Trophoblast cell (in vitro differentiated cells and primary cell): ENCODE results near the gene UBE2QL1.

Experiments used
- DNase-seq, 2 donors: peaks; one replicate each; pipeline ENCODE4 v3.0.0-alpha.2; 2016
- H2AFZ ChIP-seq: 2 replicates; pipeline ENCODE4 v1.6.1; 2013; ENCODE audit warnings: low read length, moderate library complexity, mild to moderate bottlenecking; ENCODE audit not compliant: insufficient read depth, poor library complexity
- H2AK5ac ChIP-seq: 2 replicates; pipeline ENCODE4 v1.6.1; 2013; ENCODE audit warnings: mild to moderate bottlenecking, low read length
- H2BK120ac ChIP-seq: 2 replicates; pipeline ENCODE4 v1.6.1; 2013; ENCODE audit warnings: low read length, mild to moderate bottlenecking, moderate library complexity; ENCODE audit not compliant: insufficient read depth, poor library complexity
- H2BK12ac ChIP-seq: 2 replicates; pipeline ENCODE4 v1.6.1; 2013; ENCODE audit warnings: mild to moderate bottlenecking, low read length, moderate library complexity
- H2BK5ac ChIP-seq: 2 replicates; pipeline ENCODE4 v1.6.1; 2013; ENCODE audit warnings: low read length, low read depth, moderate library complexity, mild to moderate bottlenecking; ENCODE audit not compliant: poor library complexity
- H3K14ac ChIP-seq: 2 replicates; pipeline ENCODE4 v1.6.1; 2013; ENCODE audit warnings: mild to moderate bottlenecking, low read length
- H3K18ac ChIP-seq: 2 replicates; pipeline ENCODE4 v1.6.1; 2013; ENCODE audit warnings: mild to moderate bottlenecking, low read length
- H3K23ac ChIP-seq: 2 replicates; pipeline ENCODE4 v1.6.1; 2013; ENCODE audit warnings: low read length
- H3K27ac ChIP-seq: 2 replicates; pipeline ENCODE4 v1.5.1; 2013; ENCODE audit warnings: low read depth, mild to moderate bottlenecking, inconsistent platforms, low read length, moderate library complexity
- H3K27me3 ChIP-seq: 2 replicates; pipeline ENCODE4 v1.6.1; 2013; ENCODE audit warnings: inconsistent platforms, mild to moderate bottlenecking, low read length, moderate library complexity; ENCODE audit not compliant: insufficient read depth
- H3K36me3 ChIP-seq, 2 experiments: 1 replicate in 1 of 2; 2 replicates in 1 of 2; pipeline ENCODE4 v1.6.1; 2013; ENCODE audit warnings: low read length in 2 of 2, mild to moderate bottlenecking in 2 of 2, moderate library complexity in 1 of 2; ENCODE audit not compliant: insufficient read depth in 2 of 2, control insufficient read depth in 1 of 2
- H3K4ac ChIP-seq: 2 replicates; pipeline ENCODE4 v1.6.1; 2013; ENCODE audit warnings: low read depth, mild to moderate bottlenecking, low read length, moderate library complexity
- H3K4me1 ChIP-seq, 2 experiments: 1 replicate in 1 of 2; 2 replicates in 1 of 2; pipeline ENCODE4 v1.6.1; 2013; ENCODE audit warnings: low read length in 2 of 2, mild to moderate bottlenecking in 2 of 2, moderate library complexity in 1 of 2; ENCODE audit not compliant: insufficient read depth in 2 of 2, control insufficient read depth in 1 of 2
- H3K4me2 ChIP-seq: 2 replicates; pipeline ENCODE4 v1.6.1; 2013; ENCODE audit warnings: inconsistent platforms, mild to moderate bottlenecking, low read length, moderate library complexity
- H3K4me3 ChIP-seq: 2 replicates; pipeline ENCODE4 v1.5.1; 2013; ENCODE audit warnings: mild to moderate bottlenecking, low read depth, low read length, inconsistent platforms
- H3K79me1 ChIP-seq: one replicate; pipeline ENCODE4 v1.6.1; 2013; ENCODE audit warnings: low read length
- H3K79me2 ChIP-seq: 2 replicates; pipeline ENCODE4 v1.6.1; 2013; ENCODE audit warnings: low read length, mild to moderate bottlenecking; ENCODE audit not compliant: control insufficient read depth, insufficient read depth, poor library complexity
- H3K9ac ChIP-seq: 2 replicates; pipeline ENCODE4 v1.6.1; 2013; ENCODE audit warnings: mild to moderate bottlenecking, low read length
- H3K9me3 ChIP-seq: 2 replicates; pipeline ENCODE4 v1.6.1; 2013; ENCODE audit warnings: low read depth, mild to moderate bottlenecking, control low read depth, inconsistent platforms, low read length; ENCODE audit not compliant: insufficient read depth
- H4K12ac ChIP-seq: 2 replicates; pipeline ENCODE4 v1.6.1; 2013; ENCODE audit warnings: low read depth, mild to moderate bottlenecking, low read length, moderate library complexity
- H4K8ac ChIP-seq: 2 replicates; pipeline ENCODE4 v1.6.1; 2013; ENCODE audit warnings: low read depth, mild to moderate bottlenecking, low read length, moderate library complexity
- H4K91ac ChIP-seq: one replicate; pipeline ENCODE4 v1.6.1; 2013; ENCODE audit warnings: low read depth, mild to moderate bottlenecking, low read length, moderate library complexity
- WGBS: extraction: QIAGEN DNeasy Blood & Tissue Kit; methylation state at CpG from one replicate; pipeline ENCODE4 v1.1.7; 2013; ENCODE audit warnings: missing lambda C conversion rate; ENCODE audit not compliant: insufficient read length, insufficient coverage; ENCODE audit errors: extremely low coverage; 5-methylcytosine and 5-hydroxymethylcytosine counted together

The UBE2QL1 gene

GRCh38 chr5:6461793-6462650 lies 13.4 kb downstream of the UBE2QL1 start:
- Histone ChIP-seq H2BK12ac (no peak overlapping the region), H2AK5ac (no peak overlapping the region), H2BK5ac (no peak overlapping the region), H3K23ac (no peak overlapping the region), H3K18ac (no peak overlapping the region), H4K8ac (no peak overlapping the region), H3K4me1 (no peaks in the 10 kb centered on the region), H2AFZ (no peak overlapping the region), H4K91ac (no peak overlapping the region), H3K4me3 (no peak overlapping the region), H3K4me2 (no peak overlapping the region), H3K27ac (no peak overlapping the region), H3K36me3 (no peaks in the 10 kb centered on the region), H3K9me3 (no peaks in the 10 kb centered on the region), H3K4ac (no peak overlapping the region), H3K14ac (no peak overlapping the region), H4K12ac (no peak overlapping the region), H3K27me3 (no peaks in the 10 kb centered on the region), H3K79me2 (no peaks in the 10 kb centered on the region), H2BK120ac (no peak overlapping the region), H3K9ac (no peak overlapping the region), H3K79me1 (no peaks in the 10 kb centered on the region)
- WGBS, result no CpG with 5 or more reads among the region's 17 CpGs
- DNase-seq, result no peak

GRCh38 chr5:6462671-6463070 lies 14.0 kb downstream of the UBE2QL1 start:
- no peak for DNase-seq
- Histone ChIP-seq H2AK5ac (no peak overlapping the region), H3K4me2 (no peak overlapping the region), H4K91ac (no peak overlapping the region), H2BK12ac (no peak overlapping the region), H3K27me3 (no peaks in the 10 kb centered on the region), H2AFZ (no peak overlapping the region), H4K8ac (no peak overlapping the region), H3K9me3 (no peaks in the 10 kb centered on the region), H2BK120ac (no peak overlapping the region), H2BK5ac (no peak overlapping the region), H3K79me2 (no peaks in the 10 kb centered on the region), H3K18ac (no peak overlapping the region), H3K9ac (no peak overlapping the region), H3K36me3 (no peaks in the 10 kb centered on the region), H3K4me1 (no peaks in the 10 kb centered on the region), H3K23ac (no peak overlapping the region), H3K4me3 (no peak overlapping the region), H3K14ac (no peak overlapping the region), H4K12ac (no peak overlapping the region), H3K4ac (no peak overlapping the region), H3K27ac (no peak overlapping the region), H3K79me1 (no peaks in the 10 kb centered on the region)
- no CpG with 5 or more reads among the region's 7 CpGs for WGBS

- Histone ChIP-seq H3K4me3 (no peak overlapping the region), H2AK5ac (no peak overlapping the region), H3K14ac (no peak overlapping the region), H3K79me2 (no peaks in the 10 kb centered on the region), H2BK12ac (no peak overlapping the region), H3K9me3 (no peaks in the 10 kb centered on the region), H3K36me3 (no peaks in the 10 kb centered on the region), H3K23ac (no peak overlapping the region), H3K27ac (no peak overlapping the region), H2BK120ac (no peak overlapping the region), H2AFZ (no peak overlapping the region), H3K18ac (no peak overlapping the region), H3K9ac (no peak overlapping the region), H3K79me1 (no peaks in the 10 kb centered on the region), H3K27me3 (no peaks in the 10 kb centered on the region), H4K8ac (no peak overlapping the region), H3K4ac (no peak overlapping the region), H4K91ac (no peak overlapping the region), H3K4me2 (no peak overlapping the region), H3K4me1 (no peaks in the 10 kb centered on the region), H2BK5ac (no peak overlapping the region), H4K12ac (no peak overlapping the region)
- no peak for DNase-seq
- no CpG with 5 or more reads among the region's 6 CpGs for WGBS
Observed at GRCh38 chr5:6464441-6464840, 15.8 kb downstream of the UBE2QL1 start.

- WGBS, result no CpG with 5 or more reads among the region's 28 CpGs
- no peak overlapping the region for H3K4me2 ChIP-seq
Observed at GRCh38 chr5:6465831-6466790, 17.5 kb downstream of the UBE2QL1 start.

More at GRCh38 chr5:6465831-6466790, 17.5 kb downstream of the UBE2QL1 start:
- Histone ChIP-seq H2BK120ac (no peak overlapping the region), H2AFZ (no peak overlapping the region), H3K23ac (no peak overlapping the region), H3K27ac (no peak overlapping the region), H3K9ac (no peak overlapping the region), H3K4me3 (no peak overlapping the region), H4K12ac (no peak overlapping the region), H2BK12ac (no peak overlapping the region), H3K9me3 (peaks cover under 1% of the 10 kb centered on the region), H3K79me2 (no peaks in the 10 kb centered on the region), H2AK5ac (no peak overlapping the region), H4K8ac (no peak overlapping the region), H3K36me3 (no peaks in the 10 kb centered on the region), H3K4ac (no peak overlapping the region), H2BK5ac (no peak overlapping the region), H3K14ac (no peak overlapping the region), H3K27me3 (no peaks in the 10 kb centered on the region), H4K91ac (no peak overlapping the region), H3K4me1 (no peaks in the 10 kb centered on the region), H3K79me1 (no peaks in the 10 kb centered on the region), H3K18ac (no peak overlapping the region)
- no peak for DNase-seq
